OCI-LY1 (cell line): Measurements from ENCODE around the gene ZNF699.

Source experiments
- EZH2 ChIP-seq: fragments of 200-600 bp; sonication (generic), shearing (Covaris generic); IDR thresholded peaks from 2 replicates; pipeline ENCODE4 v1.8.0; 2017; ENCODE audit warnings: borderline replicate concordance, mixed run types, mild to moderate bottlenecking, antibody characterized with exemption, low read length, moderate library complexity, mixed read lengths
- TF ChIP-seq, protein P1 (sequence below): fragments of 200-600 bp; sonication (generic), shearing (Covaris generic); IDR thresholded peaks from 2 replicates; pipeline ENCODE4 v1.5.1; 2017; ENCODE audit warnings: mild to moderate bottlenecking, antibody characterized with exemption, low read length, moderate library complexity, mixed read lengths

DNA sequence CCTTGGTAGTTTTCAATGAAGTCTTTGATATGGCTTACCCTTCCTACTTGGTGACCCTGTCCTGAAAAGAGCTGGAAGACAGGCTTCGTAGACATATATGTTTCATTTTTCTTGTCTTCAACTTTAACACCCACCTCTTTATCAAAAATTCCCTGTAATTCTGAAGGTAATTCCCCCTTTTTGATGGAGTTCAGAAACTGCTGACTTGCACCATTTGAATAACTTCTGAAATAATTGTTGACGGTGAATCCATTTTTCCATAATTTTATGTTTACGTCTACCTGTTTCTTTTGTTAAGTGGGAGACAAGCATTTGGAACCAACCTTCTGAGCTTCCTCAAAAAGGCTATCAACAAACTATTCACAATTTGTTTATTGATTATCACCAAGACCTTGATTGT is 38.6 kb upstream of the ZNF699 start:
- no peak for TF ChIP-seq EZH2
- TF ChIP-seq, protein P1, sequence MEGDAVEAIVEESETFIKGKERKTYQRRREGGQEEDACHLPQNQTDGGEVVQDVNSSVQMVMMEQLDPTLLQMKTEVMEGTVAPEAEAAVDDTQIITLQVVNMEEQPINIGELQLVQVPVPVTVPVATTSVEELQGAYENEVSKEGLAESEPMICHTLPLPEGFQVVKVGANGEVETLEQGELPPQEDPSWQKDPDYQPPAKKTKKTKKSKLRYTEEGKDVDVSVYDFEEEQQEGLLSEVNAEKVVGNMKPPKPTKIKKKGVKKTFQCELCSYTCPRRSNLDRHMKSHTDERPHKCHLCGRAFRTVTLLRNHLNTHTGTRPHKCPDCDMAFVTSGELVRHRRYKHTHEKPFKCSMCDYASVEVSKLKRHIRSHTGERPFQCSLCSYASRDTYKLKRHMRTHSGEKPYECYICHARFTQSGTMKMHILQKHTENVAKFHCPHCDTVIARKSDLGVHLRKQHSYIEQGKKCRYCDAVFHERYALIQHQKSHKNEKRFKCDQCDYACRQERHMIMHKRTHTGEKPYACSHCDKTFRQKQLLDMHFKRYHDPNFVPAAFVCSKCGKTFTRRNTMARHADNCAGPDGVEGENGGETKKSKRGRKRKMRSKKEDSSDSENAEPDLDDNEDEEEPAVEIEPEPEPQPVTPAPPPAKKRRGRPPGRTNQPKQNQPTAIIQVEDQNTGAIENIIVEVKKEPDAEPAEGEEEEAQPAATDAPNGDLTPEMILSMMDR: no peak
